Neural progenitor cell (in vitro differentiated cells): ENCODE measurements around the gene NDUFS3. TPM values are rescaled to one million over a fixed set of nuclear protein-coding genes. Genes with fewer than 3 reads are reported as not detected.
"Not testable (repeated sequence)": the region's sequence is repeated elsewhere in the genome, so short reads cannot be mapped to it uniquely, and the experiment has no call there.

Experiments
- DNase-seq: peaks from one replicate; pipeline ENCODE4 v3.0.0-alpha.2; 2016; ENCODE audit warnings: low spot score
- H2AFZ ChIP-seq: fragments of 200-600 bp; sonication (generic); replicated peaks from 2 replicates; pipeline ENCODE4 v1.6.1; 2016; ENCODE audit warnings: antibody characterized with exemption
- H3F3A ChIP-seq: fragments of 200-600 bp; sonication (generic); 2 replicates; pipeline ENCODE4 v1.6.1; 2016; ENCODE audit warnings: antibody characterized with exemption, low read depth
- H3K27ac ChIP-seq: fragments of 200-600 bp; sonication (generic); 2 replicates; pipeline ENCODE4 v1.5.1; 2016; ENCODE audit warnings: mild to moderate bottlenecking
- H3K27me3 ChIP-seq: fragments of 200-600 bp; sonication (generic); 2 replicates; pipeline ENCODE4 v1.6.1; 2016; ENCODE audit warnings: mild to moderate bottlenecking, moderate library complexity
- H3K36me3 ChIP-seq: fragments of 200-600 bp; sonication (generic); 2 replicates; pipeline ENCODE4 v1.5.1; 2016
- H3K4me1 ChIP-seq: fragments of 200-600 bp; sonication (generic); 2 replicates; pipeline ENCODE4 v1.6.1; 2016; ENCODE audit warnings: mixed run types
- H3K4me2 ChIP-seq: fragments of 200-600 bp; sonication (generic); 2 replicates; pipeline ENCODE4 v1.6.1; 2016
- H3K4me3 ChIP-seq: fragments of 200-600 bp; sonication (generic); 2 replicates; pipeline ENCODE4 v1.5.1; 2016
- H3K79me2 ChIP-seq: fragments of 200-600 bp; sonication (generic); 2 replicates; pipeline ENCODE4 v1.6.1; 2016; ENCODE audit warnings: low read depth
- H3K9ac ChIP-seq: fragments of 200-600 bp; sonication (generic); 2 replicates; pipeline ENCODE4 v1.6.1; 2016
- H3K9me3 ChIP-seq: fragments of 200-600 bp; sonication (generic); 2 replicates; pipeline ENCODE4 v1.5.1; 2016; ENCODE audit warnings: low read depth
- H4K20me1 ChIP-seq: fragments of 200-600 bp; sonication (generic); 2 replicates; pipeline ENCODE4 v1.6.1; 2016; ENCODE audit warnings: low read depth
- H3K27ac Mint-ChIP-seq: 3 replicates; pipeline ENCODE4 v1.8.0; 2021; ENCODE audit warnings: mixed read lengths
- H3K27me3 Mint-ChIP-seq: 2 replicates; pipeline ENCODE4 v1.8.0; 2022; ENCODE audit warnings: low read depth, mild to moderate bottlenecking, inconsistent platforms, moderate library complexity, mixed read lengths; ENCODE audit not compliant: insufficient read depth
- H3K36me3 Mint-ChIP-seq: 3 replicates; pipeline ENCODE4 v1.8.0; 2021; ENCODE audit warnings: mixed read lengths
- H3K4me1 Mint-ChIP-seq: 3 replicates; pipeline ENCODE4 v1.8.0; 2021; ENCODE audit warnings: mixed read lengths
- H3K4me3 Mint-ChIP-seq: 3 replicates; pipeline ENCODE4 v1.8.0; 2021; ENCODE audit warnings: mild to moderate bottlenecking, moderate library complexity, mixed read lengths
- H3K9me3 Mint-ChIP-seq: 3 replicates; pipeline ENCODE4 v1.8.0; 2020; ENCODE audit warnings: mixed read lengths
- CTCF ChIP-seq: fragments of 200-600 bp; sonication (generic); IDR thresholded peaks from 2 replicates; pipeline ENCODE4 v1.5.1; 2017; ENCODE audit warnings: antibody characterized with exemption, mild to moderate bottlenecking
- EZH2 ChIP-seq: fragments of 200-600 bp; sonication (generic); IDR thresholded peaks from 2 replicates; pipeline ENCODE4 v1.6.1; 2017; ENCODE audit warnings: antibody characterized with exemption, mild to moderate bottlenecking, moderate library complexity
- EZH2phosphoT487 ChIP-seq: fragments of 200-600 bp; sonication (generic); IDR thresholded peaks from 2 replicates; pipeline ENCODE4 v1.6.1; 2017; ENCODE audit warnings: antibody characterized with exemption
- total RNA-seq: library from RNA; depleted of rRNA; stranded (reverse); fragments of >200 nt; gene quantifications from 2 replicates; pipeline ENCODE4 v1.2.3, GENCODE V29; 2015; ENCODE audit warnings: low replicate concordance

Gene NDUFS3
- 78.9 and 91.2 TPM in 2 replicates for total RNA-seq

GRCh38 chr11:47578524-47579494 lies at the start of gene NDUFS3, which contains the start of gene KBTBD4:
TSS of gene NDUFS3 (plus strand) at chr11:47579074. CDS start at chr11:47579092, 18 bp downstream.
TSS of gene KBTBD4 (minus strand) at chr11:47578970. CDS start at chr11:47578951, 19 bp downstream.
- Mint-ChIP-seq H3K9me3 (no peaks in the 10 kb centered on the region), H3K36me3 (peaks cover 33% of the 10 kb centered on the region), H3K4me3 (peak within 1 kb of the TSS; percentile 99), H3K27ac (peak within 1 kb of the TSS; percentile 100), H3K27me3 (peaks cover 12% of the 10 kb centered on the region), H3K4me1 (peaks cover 31% of the 10 kb centered on the region)
- Histone ChIP-seq H3K9me3 (no peaks in the 10 kb centered on the region), H3K9ac (peak within 1 kb of the TSS; percentile 95), H3K4me1 (peaks cover 18% of the 10 kb centered on the region), H3K4me3 (peak within 1 kb of the TSS; percentile 87), H3K36me3 (no peaks in the 10 kb centered on the region), H3F3A (peaks cover 13% of the 10 kb centered on the region), H3K27me3 (no peaks in the 10 kb centered on the region), H4K20me1 (no peaks in the 10 kb centered on the region), H3K4me2 (peak within 1 kb of the TSS; percentile 99), H3K27ac (peak within 1 kb of the TSS; percentile 85), H2AFZ (peak within 1 kb of the TSS; percentile 89), H3K79me2 (peaks cover 45% of the 10 kb centered on the region)
- TF ChIP-seq CTCF (no peak), EZH2 (peak; percentile 64)
- peak; percentile 97 for DNase-seq

- no peak overlapping the region for H3K4me3 ChIP-seq
- no peak for DNase-seq
- no peak overlapping the region for H2AFZ ChIP-seq
- Mint-ChIP-seq H3K4me1 (peaks cover 37% of the 10 kb centered on the region), H3K36me3 (peaks cover 3% of the 10 kb centered on the region), H3K27me3 (no peaks in the 10 kb centered on the region), H3K4me3 (no peak overlapping the region), H3K27ac (no peak overlapping the region), H3K9me3 (no peaks in the 10 kb centered on the region)
- no peaks in the 10 kb centered on the region for H3K36me3 ChIP-seq
- H3K4me1 ChIP-seq = peaks cover 19% of the 10 kb centered on the region
- H3K4me2 ChIP-seq = no peak overlapping the region
- H3K27ac ChIP-seq = no peak overlapping the region
- no peak overlapping the region for H3K9ac ChIP-seq
- no peaks in the 10 kb centered on the region for H3K27me3 ChIP-seq
- TF ChIP-seq EZH2 (no peak), CTCF (no peak), EZH2phosphoT487 (no peak)
- H3K9me3 ChIP-seq = no peaks in the 10 kb centered on the region
- H4K20me1 ChIP-seq = peaks cover 100% of the 10 kb centered on the region
- H3F3A ChIP-seq = peaks cover 5% of the 10 kb centered on the region
- peaks cover 100% of the 10 kb centered on the region for H3K79me2 ChIP-seq
Measured at GRCh38 chr11:47529951-47530350, 48.9 kb upstream of the NDUFS3 start.

GRCh38 chr11:47530721-47531120 lies 48.2 kb upstream of the NDUFS3 start:
- H3K36me3 Mint-ChIP-seq, H3K27me3 Mint-ChIP-seq, H3K4me2 ChIP-seq, H3K9me3 Mint-ChIP-seq, H3K9ac ChIP-seq, H3F3A ChIP-seq, H3K27ac ChIP-seq, H3K4me3 Mint-ChIP-seq, H3K27me3 ChIP-seq, H3K36me3 ChIP-seq, H3K4me3 ChIP-seq, DNase-seq, H3K9me3 ChIP-seq, H2AFZ ChIP-seq: not testable (repeated sequence)
- peaks cover 100% of the 10 kb centered on the region for H4K20me1 ChIP-seq
- H3K4me1 ChIP-seq = peaks cover 12% of the 10 kb centered on the region
- peaks cover 100% of the 10 kb centered on the region for H3K79me2 ChIP-seq
- Mint-ChIP-seq H3K4me1 (peaks cover 31% of the 10 kb centered on the region), H3K27ac (peak overlapping the region; percentile 20)

- no peak overlapping the region for H3K4me3 ChIP-seq
- DNase-seq = no peak
- no peak for TF ChIP-seq EZH2phosphoT487
- no peak for TF ChIP-seq EZH2
- no peak for TF ChIP-seq CTCF
- H3K79me2 ChIP-seq = peaks cover 100% of the 10 kb centered on the region
- Mint-ChIP-seq H3K9me3 (no peaks in the 10 kb centered on the region), H3K4me3 (no peak overlapping the region), H3K36me3 (peaks cover 7% of the 10 kb centered on the region), H3K4me1 (peaks cover 23% of the 10 kb centered on the region), H3K27ac (no peak overlapping the region), H3K27me3 (no peaks in the 10 kb centered on the region)
- no peak overlapping the region for H2AFZ ChIP-seq
- H4K20me1 ChIP-seq = peaks cover 99% of the 10 kb centered on the region
- no peaks in the 10 kb centered on the region for H3K27me3 ChIP-seq
- no peak overlapping the region for H3K4me2 ChIP-seq
- peaks cover 5% of the 10 kb centered on the region for H3F3A ChIP-seq
- H3K27ac ChIP-seq = no peak overlapping the region
- no peak overlapping the region for H3K9ac ChIP-seq
- H3K9me3 ChIP-seq = no peaks in the 10 kb centered on the region
- H3K4me1 ChIP-seq = peaks cover 9% of the 10 kb centered on the region
- no peaks in the 10 kb centered on the region for H3K36me3 ChIP-seq
Measured at GRCh38 chr11:47531666-47532065, 47.2 kb upstream of the NDUFS3 start.
